Activated T-cell treated with anti-CD3 and anti-CD28 coated beads for 1 hour (primary cell): ENCODE data around the gene CHURC1.

Experiments
- DNase-seq: peaks from one replicate; pipeline ENCODE4 v3.0.0-alpha.2; 2020; ENCODE audit warnings: low read depth

CHURC1 gene

DNA sequence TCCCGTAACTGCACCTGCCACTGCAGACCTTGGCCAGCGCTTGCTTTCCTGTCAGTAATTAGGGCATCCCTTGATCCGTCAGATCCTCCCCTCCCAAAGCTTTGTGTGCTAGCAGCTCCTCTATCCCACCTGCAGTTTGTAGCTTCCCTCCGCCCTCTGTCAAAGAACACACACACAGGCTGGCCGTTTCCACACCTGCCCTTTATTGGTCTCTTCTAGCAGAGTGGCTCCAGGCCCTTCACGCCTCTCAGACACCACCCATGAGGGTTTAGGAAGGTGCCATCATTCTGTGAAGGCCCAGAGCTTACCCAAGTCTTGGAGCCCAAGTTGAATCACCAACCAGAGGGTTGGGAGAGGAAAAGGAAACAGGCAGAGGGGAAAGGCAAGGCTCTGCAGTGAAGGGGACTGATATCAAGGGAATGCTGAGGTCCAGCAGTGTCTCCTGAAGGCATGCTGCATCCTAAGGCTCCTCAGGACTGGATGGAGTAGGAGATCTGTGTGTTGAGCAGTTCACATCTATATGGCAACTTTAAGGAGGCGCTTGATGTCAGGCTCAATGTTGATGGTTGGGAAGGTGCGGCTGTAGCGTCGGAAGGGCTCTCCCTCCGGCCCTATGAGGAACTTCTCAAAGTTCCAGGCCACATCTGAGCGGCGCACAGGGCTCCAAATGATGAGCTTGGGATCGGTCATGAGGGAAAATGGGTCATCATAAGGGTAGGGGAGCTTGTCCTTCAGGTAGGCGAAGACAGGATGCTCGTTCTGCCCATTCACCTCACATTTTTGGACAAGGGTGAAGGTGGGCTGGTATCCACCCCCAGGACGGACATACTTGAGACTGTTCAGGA, 24.9 kb downstream of the CHURC1 start:
- DNase-seq = no peak

GRCh38 chr14:64939817-64940190, 25.5 kb downstream of the CHURC1 start:
- DNase-seq = no peak

GRCh38 chr14:64940336-64940910, 26.2 kb downstream of the CHURC1 start:
- no peak for DNase-seq

DNA sequence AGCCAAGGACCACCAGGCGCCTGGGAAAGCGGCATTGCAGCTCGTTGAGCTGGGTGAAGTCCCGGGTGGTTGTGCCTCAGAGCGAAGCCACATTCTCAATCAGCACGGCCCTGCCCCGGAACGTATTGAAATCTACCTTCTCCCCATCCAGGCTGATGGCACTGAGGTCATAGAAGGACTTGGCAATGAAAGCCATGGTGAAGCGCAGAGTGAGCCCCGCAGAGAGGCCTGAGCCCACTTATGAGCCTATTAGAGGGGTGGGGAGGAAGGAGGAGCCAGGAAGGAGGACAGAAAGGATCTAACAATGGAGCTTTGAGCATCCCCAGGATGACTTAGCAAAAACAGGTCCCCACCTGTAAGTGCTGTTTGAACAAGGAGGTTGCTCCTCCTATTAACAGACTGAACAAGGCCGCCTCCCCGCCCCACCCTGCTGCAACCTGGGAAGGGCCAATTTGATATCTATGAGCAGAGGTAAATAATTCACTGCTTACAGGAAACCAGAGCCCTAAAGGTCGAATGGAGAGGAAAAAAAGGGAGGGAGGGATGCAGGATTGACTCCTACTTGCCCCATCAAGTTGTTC, 28.4 kb downstream of the CHURC1 start, which contains the start of gene GPX2:
GPX2 (minus strand) TSS at position 215 of the 581 bp plus-strand sequence; CDS start at position 196, 19 bp downstream.
- DNase-seq = no peak

DNA sequence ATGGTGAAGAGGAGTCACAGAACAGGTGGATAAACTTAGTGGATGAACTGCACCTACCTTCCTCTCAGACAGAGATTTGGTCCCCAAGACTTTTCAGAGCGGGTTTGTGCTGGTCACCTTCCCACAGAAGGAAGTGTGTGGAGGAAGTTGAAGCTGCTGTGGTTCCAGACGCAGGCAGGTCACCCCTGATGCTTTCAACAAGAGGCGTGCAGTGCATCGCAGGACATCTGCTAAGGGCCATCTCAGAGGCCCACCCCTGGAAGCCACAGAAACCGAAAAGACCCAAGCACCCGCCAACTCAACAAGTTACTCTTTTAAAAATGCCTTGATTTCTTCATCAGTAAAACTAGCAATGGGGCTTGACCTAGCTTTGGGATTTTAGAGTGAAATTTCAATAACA, 29.3 kb downstream of the CHURC1 start:
- no peak for DNase-seq

GRCh38 chr14:64944041-64944440, 29.8 kb downstream of the CHURC1 start:
- DNase-seq = no peak

GRCh38 chr14:64944861-64945260, 30.6 kb downstream of the CHURC1 start:
- no peak for DNase-seq

DNA sequence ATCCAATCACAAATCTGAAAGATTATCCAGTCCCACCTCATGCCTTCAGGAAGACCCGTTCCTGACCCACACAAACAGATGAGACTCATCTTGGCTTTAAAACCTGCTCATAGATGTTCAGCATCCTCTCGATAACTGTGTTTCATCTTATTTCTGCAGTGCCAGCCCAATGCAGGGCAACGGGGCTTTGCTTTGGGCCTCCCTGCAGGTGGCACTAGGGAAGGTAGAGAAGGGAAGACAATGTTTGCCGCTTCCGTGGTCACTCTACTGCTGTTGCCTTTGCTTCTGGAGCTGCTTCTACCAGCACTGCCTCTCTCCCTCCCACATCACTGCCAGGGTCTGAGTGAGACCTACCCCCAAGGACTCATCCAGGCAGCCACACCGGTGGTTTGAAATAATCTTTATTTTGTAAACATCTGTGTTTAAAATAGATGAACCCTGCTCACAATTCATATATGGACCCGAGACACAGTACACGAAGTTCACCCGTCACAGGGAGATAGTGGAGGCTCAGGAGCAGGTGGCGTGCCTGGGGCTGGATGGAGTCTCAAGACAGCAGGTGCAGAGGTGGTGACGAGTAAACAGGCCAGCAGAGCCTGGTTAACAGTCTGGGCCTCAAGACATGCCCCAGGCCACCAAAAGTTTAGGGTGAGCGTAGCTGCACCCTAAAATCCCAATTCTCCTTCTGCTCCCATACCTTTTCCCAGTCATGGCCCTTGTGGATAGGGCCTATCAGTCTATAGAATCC, 31.4 kb downstream of the CHURC1 start:
- no peak for DNase-seq

DNA sequence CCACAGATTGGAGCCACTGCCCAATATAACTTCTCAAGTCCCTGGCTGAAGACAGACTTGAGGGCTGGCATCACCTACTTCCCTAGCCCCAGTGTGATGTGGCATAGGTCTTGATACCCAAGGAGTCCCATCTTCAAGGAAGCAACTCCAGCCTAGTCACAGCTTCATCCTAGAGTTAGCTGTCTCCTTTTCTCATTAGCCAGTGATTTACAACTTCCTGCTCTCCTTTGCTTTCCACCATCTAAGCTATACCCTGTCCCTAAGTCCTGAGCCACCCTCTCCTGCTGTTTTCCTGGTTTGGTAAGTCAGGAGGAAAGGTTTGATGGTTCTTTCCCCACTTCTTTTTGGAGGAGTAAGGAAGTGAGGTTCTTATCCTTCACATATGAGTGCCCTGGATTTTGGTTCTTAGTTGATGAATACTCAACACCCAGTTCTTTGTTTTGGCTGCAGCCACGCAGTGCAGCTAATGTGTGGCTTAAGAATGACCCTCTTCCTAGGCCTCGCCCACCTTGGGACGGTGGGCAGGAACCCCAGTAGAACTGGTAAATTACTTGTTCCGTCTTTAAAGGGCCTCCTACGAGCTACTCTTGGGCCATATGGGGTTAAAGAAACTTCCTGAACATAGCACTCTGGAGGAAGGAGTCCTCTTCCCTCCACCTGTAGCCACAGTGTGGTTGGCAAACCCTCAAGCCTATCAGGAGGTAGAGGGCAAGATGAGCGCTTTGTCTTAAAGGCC, 32.2 kb downstream of the CHURC1 start:
- DNase-seq = no peak

DNA sequence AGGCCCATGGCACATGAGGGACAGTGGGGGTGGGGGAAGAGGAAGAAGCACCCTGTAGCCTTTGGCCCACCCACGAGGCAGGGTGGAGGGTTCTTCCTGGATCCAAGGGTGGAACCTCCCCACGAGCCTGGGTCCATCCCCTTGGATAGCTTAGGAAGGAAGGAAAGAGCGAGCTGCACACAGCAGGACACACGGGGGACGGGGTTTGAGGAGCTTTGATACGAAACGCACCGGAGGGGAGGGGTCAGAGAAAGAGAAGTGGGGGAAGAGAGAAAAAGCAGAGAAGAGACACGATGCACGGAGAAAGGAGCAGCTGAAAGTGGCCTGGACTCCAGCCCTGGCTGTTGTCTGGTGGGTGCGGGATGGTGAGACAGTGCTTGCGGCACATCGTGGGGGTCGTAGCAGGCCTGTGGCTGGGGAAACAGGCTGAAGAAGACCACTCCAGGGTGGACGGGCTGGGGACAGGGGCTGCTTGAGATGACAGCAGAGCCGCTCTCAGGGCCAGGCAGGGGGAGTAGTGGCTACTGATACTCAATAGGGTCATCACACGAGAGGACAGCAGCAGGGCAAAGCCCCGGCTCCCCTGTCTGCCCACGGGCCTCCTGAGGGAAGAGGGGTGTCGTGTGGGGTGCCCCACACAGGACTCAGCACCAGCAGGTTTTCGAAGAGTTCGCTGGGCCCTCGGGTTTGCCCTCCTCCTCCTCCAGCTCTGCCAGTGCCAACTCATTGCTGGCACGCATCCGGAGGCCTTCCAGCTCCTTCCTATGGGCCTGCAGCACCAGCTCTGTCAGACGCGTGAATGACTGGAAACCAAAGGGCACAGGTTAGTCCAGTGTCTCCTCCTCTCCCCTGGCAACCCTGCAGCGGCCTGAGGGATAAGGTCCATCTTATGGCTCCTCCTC, 33.7 kb downstream of the CHURC1 start:
- no peak for DNase-seq

- DNase-seq = no peak
Observed at GRCh38 chr14:64948612-64949210, 34.5 kb downstream of the CHURC1 start.

DNA sequence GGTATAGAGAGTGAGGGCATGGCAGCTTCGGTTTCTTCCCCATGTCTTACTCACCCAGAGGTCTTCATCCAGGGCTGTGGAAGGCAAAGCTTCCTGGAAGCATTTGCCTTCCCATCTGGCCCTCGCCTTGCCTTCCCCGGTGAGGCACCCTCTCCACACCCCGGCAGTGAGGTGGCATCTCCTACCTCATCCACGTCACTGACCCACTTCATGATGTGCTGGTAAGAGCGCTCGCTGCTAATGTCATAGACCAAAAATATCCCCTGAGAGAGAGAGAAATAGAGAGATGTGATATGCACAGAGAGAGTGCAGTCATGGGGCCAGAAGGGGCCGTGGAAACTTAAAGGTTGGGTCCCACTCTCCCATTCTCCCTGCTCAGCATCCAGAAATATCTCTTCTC, 36.6 kb downstream of the CHURC1 start:
- no peak for DNase-seq

DNA sequence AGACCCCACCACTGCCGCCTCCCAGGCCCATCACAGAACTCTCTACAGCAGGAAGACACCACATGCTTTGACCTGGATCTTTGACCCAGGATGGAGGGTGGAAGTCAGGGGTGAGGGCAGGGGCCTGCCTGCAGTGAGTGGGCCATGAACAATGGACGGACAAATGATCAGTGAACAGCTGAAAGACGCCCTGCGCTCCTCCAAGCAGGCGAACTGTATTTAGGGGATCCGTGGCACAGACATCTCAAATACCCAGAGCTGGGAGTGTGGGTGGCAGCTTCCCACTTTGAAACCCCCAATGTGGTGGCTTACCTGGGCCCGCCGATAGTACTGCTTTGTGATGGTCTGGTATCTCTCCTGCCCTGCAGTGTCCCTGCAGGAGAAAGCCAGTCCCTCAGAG, 37.0 kb downstream of the CHURC1 start:
- no peak for DNase-seq

DNA sequence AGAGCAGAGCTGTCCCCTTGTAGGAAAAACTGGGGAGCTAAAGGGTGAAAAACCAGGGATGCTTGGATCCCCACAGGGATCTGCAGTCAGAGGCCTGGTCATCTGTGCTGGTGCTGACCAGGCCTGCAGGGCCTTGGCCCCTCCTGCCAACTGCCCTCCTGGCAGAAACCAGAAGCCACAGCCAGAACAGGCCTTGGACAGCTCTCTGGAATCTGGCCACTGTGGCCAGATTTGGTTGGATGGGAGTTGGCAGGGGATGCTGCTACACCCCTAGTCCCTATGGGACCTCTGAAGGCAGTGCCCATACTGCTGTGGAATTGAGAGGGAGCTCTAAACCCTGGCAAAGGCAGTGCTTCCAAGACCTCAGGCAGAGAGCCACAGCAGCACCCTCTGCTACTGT, 37.5 kb downstream of the CHURC1 start:
- no peak for DNase-seq

DNA sequence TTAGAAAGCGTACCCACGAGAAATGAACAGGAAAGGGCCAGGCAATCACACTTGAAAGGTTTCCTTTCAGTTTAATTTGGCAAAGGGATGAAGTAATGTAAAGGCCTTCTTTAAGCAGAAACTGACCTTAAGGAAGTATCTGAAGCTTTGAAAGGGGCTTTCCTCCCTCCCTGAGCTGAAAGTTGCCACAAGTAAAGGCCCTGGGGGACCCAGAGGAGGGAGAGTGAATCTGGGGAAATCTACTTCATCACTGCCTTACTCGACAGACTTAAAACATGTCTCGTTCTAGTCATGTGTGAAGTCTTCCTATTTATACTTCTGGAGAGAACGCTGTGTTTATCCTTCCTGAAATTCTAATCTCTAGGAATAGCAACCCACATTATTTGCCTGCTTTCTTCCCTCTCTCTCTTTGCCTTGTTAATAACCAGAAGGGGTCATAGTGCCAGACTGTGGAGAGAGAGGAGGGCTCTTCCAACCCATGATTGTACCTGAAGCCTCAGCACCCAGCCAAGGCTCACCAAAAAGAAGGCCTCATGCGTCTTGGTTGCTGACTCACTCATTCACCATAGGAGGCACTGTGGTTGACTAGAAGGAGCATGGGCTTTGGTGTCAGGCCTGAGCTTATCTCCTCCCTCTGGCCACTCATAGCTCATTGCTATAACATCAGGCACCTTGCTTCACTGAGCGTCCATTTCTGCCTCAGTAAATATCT, 38.5 kb downstream of the CHURC1 start:
- no peak for DNase-seq

- no peak for DNase-seq
Observed at GRCh38 chr14:64953310-64953654, 39.0 kb downstream of the CHURC1 start.

DNA sequence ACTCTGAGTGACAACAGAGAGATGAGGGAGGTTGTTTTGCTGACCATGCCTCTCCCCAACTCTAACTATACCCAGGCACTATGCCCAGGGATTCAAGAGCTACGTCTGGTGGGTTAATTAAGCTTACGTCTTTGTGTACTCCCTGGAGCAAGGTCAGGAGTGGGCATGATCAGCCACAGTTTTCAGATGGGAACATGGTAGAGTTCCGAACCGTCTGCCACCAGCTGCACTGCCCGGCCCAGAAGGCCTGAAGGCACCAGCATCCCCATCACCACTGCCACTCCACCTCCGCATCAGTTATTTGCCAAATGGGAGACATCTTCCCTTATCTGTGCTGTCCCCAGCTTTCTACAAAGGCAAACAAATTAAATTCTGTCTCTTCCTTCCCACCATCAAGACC, 39.4 kb downstream of the CHURC1 start:
- no peak for DNase-seq

GRCh38 chr14:64954491-64955240, 40.4 kb downstream of the CHURC1 start:
- DNase-seq = no peak

- no peak for DNase-seq
Observed at GRCh38 chr14:64955297-64955696, 41.0 kb downstream of the CHURC1 start.
